ENCODE data around the gene FGFR2. TPM values are rescaled to one million over a fixed set of nuclear protein-coding genes. Genes with fewer than 3 reads are reported as not detected.

The FGFR2 gene
- 0.42 to 1.0 TPM (median 0.64 TPM) in 5 replicates for total RNA-seq (2022; extraction: Qiagen RNA extraction; ENCODE audit: low read depth)

GRCh38 chr10:121598263-121599249 is at the start of gene FGFR2:
Gene FGFR2 (minus strand): TSS chr10:121598444. CDS start chr10:121593817, 4,627 bp downstream.

